ENCODE measurements around the gene RAB5B. TPM values are rescaled to one million over a fixed set of nuclear protein-coding genes. Genes with fewer than 3 reads are reported as not detected.
A peak's percentile ranks its signal among the peaks of the same experiment; 100 is the strongest.

The RAB5B gene
- total RNA-seq, 5 donors from 2014 or later (not counting 1 experiment from before 2014, with no cell fraction given) = 58.6 to 99.8 (median 85.7) TPM

GRCh38 chr12:55927588-55928502 lies 46.0 kb upstream of the RAB5B start, which contains the start of gene PYM1:
TSS of gene PYM1 (minus strand) at chr12:55927894. CDS start at chr12:55927761, 133 bp downstream.
- WGBS (ENCODE audit: insufficient coverage) = 0% methylated on average over 38 of the region's 49 CpGs
- peak within 1 kb of the TSS; percentile 79 for H3K27ac ChIP-seq (ENCODE audit: low read length)
- no peaks in the 10 kb centered on the region for H3K9me3 ChIP-seq
- peak within 1 kb of the TSS; percentile 96 to 99 for H3K27ac Mint-ChIP-seq
- peaks cover 18 to 32% of the 10 kb centered on the region in 2 experiments for H3K4me1 ChIP-seq (ENCODE audit: control insufficient read depth in 1 of 2, extremely low read depth in 1 of 2, insufficient read depth in 2 of 2, low read length in 2 of 2)
- ChIA-PET CTCF (interaction anchor here (0.6 to 3.5 kb wide), 9 partner anchors 8 to 1188 kb away, joined by 3 to 15 read pairs (median 5); partner anchors contain the start of genes DNAJC14 (in 1 of the 2), ORMDL2 (in 1 of the 2), RAB5B (in 1 of the 2) and SARNP (in 1 of the 2)), POLR2A (interaction anchor here in 1 of 2 donors (0.6 to 0.7 kb wide), 2 partner anchors 195 to 1643 kb away, joined by 3 read pairs; no protein-coding TSS in a partner anchor)
- H3K36me3 Mint-ChIP-seq = peaks cover 13% of the 10 kb centered on the region
- peaks cover 0 to 9% of the 10 kb centered on the region in 2 donors for H3K36me3 ChIP-seq (ENCODE audit: control insufficient read depth in 2 of 2, extremely low read depth in 1 of 2, insufficient read depth in 1 of 2, low read length in 1 of 2)
- peak within 1 kb of the TSS; percentile 96 to 100 (median 97) for H3K4me3 Mint-ChIP-seq
- no peaks in the 10 kb centered on the region for H3K27me3 Mint-ChIP-seq
- DNase-seq (peak in 34 of 35 experiments; percentile 26 to 77 (median 53)), ATAC-seq (replicated peaks in 1 of 4) (peak in 3 of 4 experiments; percentile 6 to 9 (median 6))
- no peaks in the 10 kb centered on the region for H3K9me3 Mint-ChIP-seq
- peaks cover 47 to 72% (median 56%) of the 10 kb centered on the region in 3 donors for H3K4me1 Mint-ChIP-seq
- peak within 1 kb of the TSS; percentile 86 to 100 for H3K4me3 ChIP-seq (ENCODE audit: control insufficient read depth in 1 of 2, extremely low read depth in 1 of 2, low read length in 1 of 2)
- no peaks in the 10 kb centered on the region for H3K27me3 ChIP-seq (replicated peaks in 1 of 2; ENCODE audit: control insufficient read depth in 2 of 2, extremely low read depth in 1 of 2, insufficient read depth in 2 of 2, low read length in 1 of 2)

- peak; percentile 56 to 72 (median 60) for ATAC-seq (replicated peaks in 1 of 4)
- peak overlapping the region; percentile 79 for H3K27ac ChIP-seq (ENCODE audit: low read length)
- peak overlapping the region; percentile 88 to 100 for H3K4me3 ChIP-seq (ENCODE audit: control insufficient read depth in 1 of 2, extremely low read depth in 1 of 2, low read length in 1 of 2)
- Mint-ChIP-seq H3K27ac (peak overlapping the region; percentile 96 to 99), H3K27me3 (no peaks in the 10 kb centered on the region), H3K9me3 (no peaks in the 10 kb centered on the region), H3K4me1 (peaks cover 50 to 76% (median 64%) of the 10 kb centered on the region in 3 donors), H3K36me3 (peaks cover 24% of the 10 kb centered on the region), H3K4me3 (peak overlapping the region; percentile 96 to 100 (median 97))
- H3K36me3 ChIP-seq (ENCODE audit: control insufficient read depth in 2 of 2, extremely low read depth in 1 of 2, insufficient read depth in 1 of 2, low read length in 1 of 2) = peaks cover 0 to 16% of the 10 kb centered on the region in 2 donors
- 0% methylated on average over 2 of the region's 8 CpGs for WGBS (ENCODE audit: insufficient coverage)
- H3K9me3 ChIP-seq = no peaks in the 10 kb centered on the region
- no peaks in the 10 kb centered on the region for H3K27me3 ChIP-seq (replicated peaks in 1 of 2; ENCODE audit: control insufficient read depth in 2 of 2, extremely low read depth in 1 of 2, insufficient read depth in 2 of 2, low read length in 1 of 2)
- peaks cover 31 to 47% of the 10 kb centered on the region in 2 experiments for H3K4me1 ChIP-seq (ENCODE audit: control insufficient read depth in 1 of 2, extremely low read depth in 1 of 2, insufficient read depth in 2 of 2, low read length in 2 of 2)
- peak; percentile 82 to 98 (median 92) for DNase-seq
- POLR2A ChIA-PET = no interaction called here
- CTCF ChIA-PET = interaction anchor here (0.6 to 1.3 kb wide), 4 partner anchors 9 to 191 kb away, joined by 3 to 14 read pairs (median 6); no protein-coding TSS in a partner anchor
Measured at GRCh38 chr12:55929306-55929791, 44.5 kb upstream of the RAB5B start.

GRCh38 chr12:55930771-55931316 lies 43.0 kb upstream of the RAB5B start, which contains the start of gene DGKA:
TSS of gene DGKA (plus strand) at chr12:55931162. CDS start at chr12:55936504, 5,342 bp downstream.
- H3K4me1 ChIP-seq (ENCODE audit: control insufficient read depth in 1 of 2, extremely low read depth in 1 of 2, insufficient read depth in 2 of 2, low read length in 2 of 2) = peaks cover 36 to 60% of the 10 kb centered on the region in 2 experiments
- Mint-ChIP-seq H3K36me3 (peaks cover 27% of the 10 kb centered on the region), H3K4me1 (peaks cover 53 to 77% (median 67%) of the 10 kb centered on the region in 3 donors), H3K4me3 (peak within 1 kb of the TSS; percentile 96 to 100 (median 97)), H3K27me3 (no peaks in the 10 kb centered on the region), H3K9me3 (no peaks in the 10 kb centered on the region), H3K27ac (peak within 1 kb of the TSS; percentile 96 to 99)
- H3K9me3 ChIP-seq = no peaks in the 10 kb centered on the region
- H3K27me3 ChIP-seq (replicated peaks in 1 of 2; ENCODE audit: control insufficient read depth in 2 of 2, extremely low read depth in 1 of 2, insufficient read depth in 2 of 2, low read length in 1 of 2) = no peaks in the 10 kb centered on the region
- ATAC-seq (replicated peaks in 1 of 4) (peak; percentile 26 to 29 (median 28)), DNase-seq (peak; percentile 53 to 82 (median 73))
- ChIA-PET POLR2A (interaction anchor here in 1 of 2 donors (0.5 kb wide), 1 partner anchor 101 kb away, joined by 6 read pairs; the partner anchor contains the start of gene DNAJC14), CTCF (interaction anchor here (0.6 to 1.3 kb wide), 9 partner anchors 9 to 192 kb away, joined by 3 to 14 read pairs (median 4); partner anchors contain the start of genes RAB5B (in 1 of the 2) and SARNP (in 1 of the 2))
- H3K36me3 ChIP-seq (ENCODE audit: control insufficient read depth in 2 of 2, extremely low read depth in 1 of 2, insufficient read depth in 1 of 2, low read length in 1 of 2) = peaks cover 0 to 23% of the 10 kb centered on the region in 2 donors
- peak within 1 kb of the TSS; percentile 84 for H3K27ac ChIP-seq (ENCODE audit: low read length)
- WGBS (ENCODE audit: insufficient coverage) = no CpG with 5 or more reads among the region's 3 CpGs
- peak within 1 kb of the TSS; percentile 88 to 98 for H3K4me3 ChIP-seq (ENCODE audit: control insufficient read depth in 1 of 2, extremely low read depth in 1 of 2, low read length in 1 of 2)

- ATAC-seq (replicated peaks in 1 of 4) (no peak), DNase-seq (peak in 1 of 35 experiments; percentile 6)
- Mint-ChIP-seq H3K4me1 (peaks cover 53 to 77% (median 67%) of the 10 kb centered on the region in 3 donors), H3K9me3 (no peaks in the 10 kb centered on the region), H3K4me3 (peak overlapping the region; percentile 96 to 100 (median 97)), H3K27me3 (no peaks in the 10 kb centered on the region), H3K36me3 (peaks cover 31% of the 10 kb centered on the region), H3K27ac (peak overlapping the region; percentile 96 to 99)
- WGBS (ENCODE audit: insufficient coverage) = 0% methylated on average over 9 of the region's 10 CpGs
- Histone ChIP-seq H3K9me3 (no peaks in the 10 kb centered on the region), H3K4me1 (ENCODE audit: control insufficient read depth in 1 of 2, extremely low read depth in 1 of 2, insufficient read depth in 2 of 2, low read length in 2 of 2) (peaks cover 34 to 60% of the 10 kb centered on the region in 2 experiments), H3K27ac (ENCODE audit: low read length) (peak overlapping the region; percentile 84), H3K36me3 (ENCODE audit: control insufficient read depth in 2 of 2, extremely low read depth in 1 of 2, insufficient read depth in 1 of 2, low read length in 1 of 2) (peaks cover 0 to 26% of the 10 kb centered on the region in 2 donors), H3K4me3 (ENCODE audit: control insufficient read depth in 1 of 2, extremely low read depth in 1 of 2, low read length in 1 of 2) (peak overlapping the region; percentile 88 to 98), H3K27me3 (replicated peaks in 1 of 2; ENCODE audit: control insufficient read depth in 2 of 2, extremely low read depth in 1 of 2, insufficient read depth in 2 of 2, low read length in 1 of 2) (no peaks in the 10 kb centered on the region)
- ChIA-PET CTCF (interaction anchor here in 1 of 2 donors (1.1 kb wide), 1 partner anchor 9 kb away, joined by 6 read pairs; no protein-coding TSS in a partner anchor), POLR2A (no interaction called here)
Measured at GRCh38 chr12:55931317-55931779, 42.5 kb upstream of the RAB5B start.

GRCh38 chr12:55931780-55932550 lies 41.9 kb upstream of the RAB5B start:
- H3K36me3 ChIP-seq (ENCODE audit: control insufficient read depth in 2 of 2, extremely low read depth in 1 of 2, insufficient read depth in 1 of 2, low read length in 1 of 2) = peaks cover 0 to 32% of the 10 kb centered on the region in 2 donors
- H3K27ac Mint-ChIP-seq = peak overlapping the region; percentile 96 to 99
- ATAC-seq (replicated peaks in 1 of 4) (no peak), DNase-seq (peak in 6 of 35 experiments; percentile 12 to 53 (median 33))
- peaks cover 34% of the 10 kb centered on the region for H3K36me3 Mint-ChIP-seq
- peaks cover 37 to 65% of the 10 kb centered on the region in 2 experiments for H3K4me1 ChIP-seq (ENCODE audit: control insufficient read depth in 1 of 2, extremely low read depth in 1 of 2, insufficient read depth in 2 of 2, low read length in 2 of 2)
- H3K4me1 Mint-ChIP-seq = peaks cover 56 to 77% (median 70%) of the 10 kb centered on the region in 3 donors
- H3K27ac ChIP-seq (ENCODE audit: low read length) = peak overlapping the region; percentile 84
- CTCF ChIA-PET = interaction anchor here in 1 of 2 donors (1.1 kb wide), 1 partner anchor 8 kb away, joined by 6 read pairs; no protein-coding TSS in a partner anchor
- no peaks in the 10 kb centered on the region for H3K27me3 ChIP-seq (replicated peaks in 1 of 2; ENCODE audit: control insufficient read depth in 2 of 2, extremely low read depth in 1 of 2, insufficient read depth in 2 of 2, low read length in 1 of 2)
- WGBS (ENCODE audit: insufficient coverage) = under 1% methylated on average over 32 of the region's 60 CpGs
- H3K4me3 ChIP-seq (ENCODE audit: control insufficient read depth in 1 of 2, extremely low read depth in 1 of 2, low read length in 1 of 2) = peak overlapping the region; percentile 88 to 98
- no peaks in the 10 kb centered on the region for H3K27me3 Mint-ChIP-seq
- peak overlapping the region; percentile 96 to 100 (median 97) for H3K4me3 Mint-ChIP-seq
- no peaks in the 10 kb centered on the region for H3K9me3 Mint-ChIP-seq
- no peaks in the 10 kb centered on the region for H3K9me3 ChIP-seq
- POLR2A ChIA-PET = no interaction called here
